Cardiac muscle cell (in vitro differentiated cells and primary cell): ENCODE data around the gene PCCB. TPM values are rescaled to one million over a fixed set of nuclear protein-coding genes. Genes with fewer than 3 reads are reported as not detected.

Experiments
- DNase-seq, 2 donors: peaks; one replicate each; pipeline versions ENCODE4 v3.0.0 to v3.0.0-alpha.2; 2010 to 2017; ENCODE audit warnings: low read depth in 1 of 2, low spot score in 1 of 2
- H3K27ac ChIP-seq: fragments of 200-600 bp; sonication (generic); 2 replicates; pipeline ENCODE4 v1.5.1; 2016
- H3K27me3 ChIP-seq: fragments of 200-600 bp; sonication (generic); 2 replicates; pipeline ENCODE4 v1.6.0; 2016; ENCODE audit warnings: control low read depth
- H3K36me3 ChIP-seq: fragments of 200-600 bp; sonication (generic); 2 replicates; pipeline ENCODE4 v1.5.1; 2016; ENCODE audit warnings: control low read depth
- H3K4me1 ChIP-seq: fragments of 200-600 bp; sonication (generic); 2 replicates; pipeline ENCODE4 v1.8.1; 2017; ENCODE audit warnings: low read depth, mild to moderate bottlenecking, mixed run types
- H3K4me3 ChIP-seq: fragments of 200-600 bp; sonication (generic); 2 replicates; pipeline ENCODE4 v1.5.1; 2016; ENCODE audit warnings: mild to moderate bottlenecking
- H3K9me3 ChIP-seq: fragments of 200-600 bp; sonication (generic); 2 replicates; pipeline ENCODE4 v1.5.1; 2017; ENCODE audit warnings: low read depth, mild to moderate bottlenecking, control low read depth
- polyA plus RNA-seq: library from polyadenylated mRNA; unstranded; fragments of >200 nt; fragmentation: Nextera tagmentation; extraction: Ambion mirVana; gene quantifications from 2 replicates; pipeline ENCODE4 v1.2.1, GENCODE V29; 2016
- total RNA-seq: library from RNA; depleted of rRNA; stranded (reverse); fragments of >200 nt; gene quantifications from 2 replicates; pipeline ENCODE4 v1.2.3, GENCODE V29; 2016
- TF ChIP-seq, protein P1 (sequence below): IDR thresholded peaks from 2 replicates; pipeline ENCODE4 v1.5.1; 2012; ENCODE audit warnings: low read depth, mild to moderate bottlenecking, low read length

The PCCB gene
- total and polyA plus RNA-seq, 2 experiments from 2014 or later: 57.8 to 65.8 TPM

DNA sequence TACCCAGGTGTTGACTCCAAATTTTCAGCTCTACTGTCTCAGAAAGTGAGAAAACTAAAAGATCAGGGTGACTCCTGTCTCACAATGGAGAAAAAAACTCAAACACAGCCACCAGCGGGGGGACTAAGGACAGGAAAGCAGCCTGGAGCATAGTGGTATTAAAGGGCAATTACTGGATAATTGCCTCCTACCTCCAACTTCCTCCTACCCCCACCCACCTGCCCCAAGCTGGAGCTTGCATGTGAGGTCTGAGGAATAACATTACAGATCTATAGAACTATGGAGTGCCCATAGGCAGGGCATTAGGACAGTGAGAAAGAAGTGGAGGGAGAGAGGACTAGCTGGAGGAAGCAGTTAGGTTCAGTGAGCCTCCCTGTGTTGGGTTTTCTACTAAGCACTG lies 2.7 kb upstream of the PCCB start:
- no peak overlapping the region for H3K27ac ChIP-seq
- H3K4me1 ChIP-seq: peaks cover 5% of the 10 kb centered on the region
- TF ChIP-seq, protein P1, sequence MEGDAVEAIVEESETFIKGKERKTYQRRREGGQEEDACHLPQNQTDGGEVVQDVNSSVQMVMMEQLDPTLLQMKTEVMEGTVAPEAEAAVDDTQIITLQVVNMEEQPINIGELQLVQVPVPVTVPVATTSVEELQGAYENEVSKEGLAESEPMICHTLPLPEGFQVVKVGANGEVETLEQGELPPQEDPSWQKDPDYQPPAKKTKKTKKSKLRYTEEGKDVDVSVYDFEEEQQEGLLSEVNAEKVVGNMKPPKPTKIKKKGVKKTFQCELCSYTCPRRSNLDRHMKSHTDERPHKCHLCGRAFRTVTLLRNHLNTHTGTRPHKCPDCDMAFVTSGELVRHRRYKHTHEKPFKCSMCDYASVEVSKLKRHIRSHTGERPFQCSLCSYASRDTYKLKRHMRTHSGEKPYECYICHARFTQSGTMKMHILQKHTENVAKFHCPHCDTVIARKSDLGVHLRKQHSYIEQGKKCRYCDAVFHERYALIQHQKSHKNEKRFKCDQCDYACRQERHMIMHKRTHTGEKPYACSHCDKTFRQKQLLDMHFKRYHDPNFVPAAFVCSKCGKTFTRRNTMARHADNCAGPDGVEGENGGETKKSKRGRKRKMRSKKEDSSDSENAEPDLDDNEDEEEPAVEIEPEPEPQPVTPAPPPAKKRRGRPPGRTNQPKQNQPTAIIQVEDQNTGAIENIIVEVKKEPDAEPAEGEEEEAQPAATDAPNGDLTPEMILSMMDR: no peak
- H3K36me3 ChIP-seq: no peaks in the 10 kb centered on the region
- DNase-seq: no peak
- no peak overlapping the region for H3K4me3 ChIP-seq
- H3K27me3 ChIP-seq: no peaks in the 10 kb centered on the region
- no peaks in the 10 kb centered on the region for H3K9me3 ChIP-seq

DNA sequence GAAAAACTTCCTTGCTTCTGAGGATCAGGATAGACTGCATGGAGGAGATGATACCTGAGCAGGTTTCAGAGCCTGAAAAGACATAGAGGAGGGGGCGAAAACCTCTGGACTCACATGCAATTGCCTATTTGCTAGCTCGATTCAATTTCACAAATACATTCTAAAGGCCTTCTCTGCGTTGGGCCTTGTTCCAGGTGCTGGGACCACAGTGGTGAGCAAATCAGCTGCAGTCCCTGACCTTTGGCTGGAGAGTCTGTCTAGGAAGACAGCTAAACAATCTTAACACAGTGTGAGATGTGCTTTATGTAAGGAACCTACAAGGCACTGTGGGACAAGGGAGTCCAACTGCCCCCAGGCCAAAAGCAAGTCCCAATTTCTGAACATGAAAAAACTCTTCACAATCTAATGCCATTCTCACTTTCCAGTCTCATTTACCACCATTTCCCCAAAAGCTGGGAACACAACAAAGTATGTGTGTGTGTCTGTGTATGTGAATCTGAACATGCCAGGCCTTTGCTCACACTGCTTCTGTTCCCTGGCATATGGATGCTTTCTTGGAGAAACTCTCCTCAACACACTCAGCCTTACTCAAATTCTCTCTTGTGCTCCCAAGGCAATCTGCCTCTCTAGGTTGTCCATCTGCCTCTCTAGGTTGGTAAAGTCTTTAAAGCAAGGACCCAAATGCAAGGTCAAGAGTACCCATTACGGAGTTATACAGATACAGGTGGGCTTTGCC lies 2.1 kb upstream of the PCCB start:
- peaks cover 5% of the 10 kb centered on the region for H3K4me1 ChIP-seq
- no peak for DNase-seq
- H3K27ac ChIP-seq: no peak overlapping the region
- TF ChIP-seq, protein P1: no peak
- H3K9me3 ChIP-seq: no peaks in the 10 kb centered on the region
- no peak overlapping the region for H3K4me3 ChIP-seq
- H3K27me3 ChIP-seq: no peaks in the 10 kb centered on the region
- no peaks in the 10 kb centered on the region for H3K36me3 ChIP-seq

DNA sequence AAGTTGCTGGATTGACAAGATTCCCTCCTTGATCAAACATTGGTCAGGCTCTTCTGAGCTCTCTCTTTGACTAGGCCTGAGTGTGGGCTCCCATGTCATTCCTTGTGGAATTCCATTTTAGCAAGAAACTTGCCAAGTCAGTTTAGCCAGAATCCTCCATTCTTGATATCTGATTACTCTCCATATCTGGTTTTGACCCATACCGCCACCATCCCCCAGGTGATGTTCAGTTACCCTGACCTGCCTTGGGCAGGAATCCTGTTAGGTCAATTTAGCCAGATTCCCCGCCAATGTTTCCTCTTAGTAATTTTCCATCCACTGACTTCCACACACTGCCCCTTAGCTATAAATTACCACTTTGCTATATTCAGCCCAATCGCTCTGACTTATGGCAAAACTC lies 1.0 kb upstream of the PCCB start:
- H3K4me1 ChIP-seq: peaks cover 5% of the 10 kb centered on the region
- DNase-seq: no peak
- no peak overlapping the region for H3K4me3 ChIP-seq
- H3K9me3 ChIP-seq: no peaks in the 10 kb centered on the region
- H3K27me3 ChIP-seq: no peaks in the 10 kb centered on the region
- TF ChIP-seq, protein P1: no peak
- H3K27ac ChIP-seq: no peak overlapping the region
- H3K36me3 ChIP-seq: no peaks in the 10 kb centered on the region

DNA sequence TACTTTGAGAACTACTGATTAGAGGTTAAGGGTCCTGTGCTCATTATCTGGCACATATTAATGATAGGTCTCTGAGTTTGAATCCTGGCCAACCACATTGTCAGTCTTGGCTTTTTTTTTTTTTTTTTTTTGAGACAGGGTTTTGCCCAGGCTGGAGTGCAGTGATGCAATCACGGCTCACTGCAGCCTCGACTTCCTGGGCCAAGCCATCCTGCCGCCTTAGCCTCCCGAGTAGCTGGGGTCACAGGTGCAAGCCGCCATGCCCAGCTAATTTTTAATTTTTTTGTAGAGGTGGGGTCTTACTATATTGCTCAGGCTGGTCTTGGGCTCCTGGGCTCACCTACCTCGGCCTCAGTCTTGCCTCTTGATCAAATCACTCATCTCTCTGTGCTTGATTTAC lies 547 bp upstream of the PCCB start:
- peak overlapping the region; percentile 49 for H3K4me3 ChIP-seq
- H3K4me1 ChIP-seq: peaks cover 5% of the 10 kb centered on the region
- no peaks in the 10 kb centered on the region for H3K9me3 ChIP-seq
- no peaks in the 10 kb centered on the region for H3K36me3 ChIP-seq
- DNase-seq: no peak
- TF ChIP-seq, protein P1: no peak
- peak overlapping the region; percentile 97 for H3K27ac ChIP-seq
- no peaks in the 10 kb centered on the region for H3K27me3 ChIP-seq

DNA sequence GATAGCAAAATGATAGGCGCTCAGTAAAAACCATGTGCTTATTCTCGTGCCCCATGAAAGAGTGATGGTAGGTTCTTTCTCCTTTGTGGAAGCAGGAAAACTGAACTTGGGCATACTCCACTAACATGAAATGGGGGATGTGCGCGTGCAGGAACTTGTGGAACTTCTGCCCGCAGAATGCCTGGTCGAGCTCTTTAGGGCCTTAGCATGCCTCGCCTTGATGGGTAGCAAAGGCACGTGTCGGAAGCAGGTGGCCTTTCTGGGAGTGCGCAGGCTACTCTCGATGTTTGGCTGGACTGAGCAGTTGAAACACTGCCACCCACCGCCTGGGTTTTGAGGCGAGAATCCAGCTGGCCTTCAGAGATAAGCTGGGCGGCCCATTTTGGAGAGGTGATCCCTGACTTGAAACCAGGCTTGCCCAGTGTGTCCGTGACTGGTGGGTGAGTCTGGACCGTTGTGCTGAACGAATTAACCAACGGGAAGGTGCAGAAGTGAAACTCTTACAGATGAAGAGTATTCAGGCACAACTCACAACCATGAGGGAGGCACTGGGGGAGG lies 842 bp downstream of the PCCB start:
- Histone ChIP-seq H3K27ac (peak overlapping the region; percentile 97), H3K4me1 (peaks cover 5% of the 10 kb centered on the region), H3K9me3 (no peaks in the 10 kb centered on the region), H3K36me3 (peaks cover 2% of the 10 kb centered on the region), H3K27me3 (no peaks in the 10 kb centered on the region), H3K4me3 (peak overlapping the region; percentile 49)
- peak; percentile 8 to 61 for DNase-seq
- TF ChIP-seq, protein P1: peak; percentile 31
